Spleen (tissue), 7 donors: Measurements from ENCODE around the gene ITGA1.

Experiments used
- CTCF ChIP-seq, 11 experiments: fragments of 200-600 bp in 7 of 11; fragments of 450-650 bp in 4 of 11; sonication (generic) in 4 of 11; IDR thresholded peaks in 8 of 11; conservative IDR thresholded peaks in 3 of 11; 1 replicate in 7 of 11; 2 replicates in 4 of 11; pipeline versions ENCODE4 v1.4.0 to v1.8.0; 2016 to 2021; ENCODE audit warnings: antibody characterized with exemption in 11 of 11, inconsistent platforms in 4 of 11, mild to moderate bottlenecking in 1 of 11
- POLR2A ChIP-seq, 3 donors: fragments of 450-650 bp; IDR thresholded peaks; one replicate each; pipeline ENCODE4 v1.5.1; 2017; ENCODE audit warnings: antibody characterized with exemption in 3 of 3, mild to moderate bottlenecking in 1 of 3
- POLR2AphosphoS5 ChIP-seq, 3 donors: sonication (generic); formaldehyde crosslinking; IDR thresholded peaks; one replicate each; pipeline ENCODE4 v1.5.1; 2017; ENCODE audit warnings: antibody characterized with exemption in 3 of 3
- donor health status: DM: no; HTN: no; CAD: no; lungs with moderate emphysema.
- donor health status: DM: no; HTN: no; CAD: no.
- donor health status: DM: no; HTN: no; CAD: no.

GRCh38 chr5:52920929-52921328 is 133.2 kb downstream of the ITGA1 start:
- TF ChIP-seq POLR2A (IDR thresholded peaks at IDR 0.05), result no peak
- TF ChIP-seq CTCF (IDR thresholded peaks at IDR 0.05 in 8 of 11, conservative IDR thresholded peaks at IDR 0.05 in 3 of 11), result no peak
- no peak for TF ChIP-seq POLR2AphosphoS5 (IDR thresholded peaks at IDR 0.05)
